GM23338 (cell line): ENCODE measurements around the gene FLOT1.
"Not testable (repeated sequence)": the region's sequence is repeated elsewhere in the genome, so short reads cannot be mapped to it uniquely, and the experiment has no call there.

Experiments
- CREB1 ChIP-seq: fragments of 250-450 bp; sonication (Bioruptor Pico); IDR thresholded peaks from 2 replicates; pipeline ENCODE4 v1.5.0; 2020; ENCODE audit warnings: low read depth, mild to moderate bottlenecking, moderate library complexity
- CTCF ChIP-seq, 2 experiments: fragments of 200-600 bp in 1 of 2; sonication (generic) in 1 of 2; conservative IDR thresholded peaks; 2 replicates each; pipeline versions ENCODE4 v1.5.1 to v1.6.1; 2016 to 2017; ENCODE audit warnings: antibody characterized with exemption in 2 of 2, low read depth in 2 of 2, mild to moderate bottlenecking in 2 of 2, moderate library complexity in 1 of 2
- EZH2 ChIP-seq: fragments of 200-600 bp; sonication (generic); IDR thresholded peaks from one replicate; pipeline ENCODE4 v1.8.0; 2017; ENCODE audit warnings: antibody characterized with exemption, mild to moderate bottlenecking, low read depth; ENCODE audit not compliant: unreplicated experiment
- POLR2AphosphoS5 ChIP-seq: IDR thresholded peaks from 2 replicates; pipeline ENCODE4 v1.6.1; 2016; ENCODE audit warnings: antibody characterized with exemption, low read depth
- REST ChIP-seq: IDR thresholded peaks from one replicate; pipeline ENCODE4 v1.6.1; 2018; ENCODE audit warnings: antibody characterized with exemption; ENCODE audit not compliant: unreplicated experiment
- ZNF114 ChIP-seq: fragments of 250-450 bp; sonication (Bioruptor Pico); IDR thresholded peaks from 2 replicates; pipeline ENCODE4 v1.5.0; 2020; ENCODE audit warnings: mild to moderate bottlenecking, moderate library complexity

- not testable (repeated sequence) for TF ChIP-seq ZNF114, REST, EZH2, POLR2AphosphoS5, CREB1
- TF ChIP-seq CTCF (conservative IDR thresholded peaks at IDR 0.05; ENCODE audit: low read depth in 2 of 2), result peak in 1 of 2 experiments; percentile 11; a peak in 1 of 4 replicates
Measured at GRCh38 chr6:30723843-30724741, 18.4 kb downstream of the FLOT1 start.
